HL-60 (cell line): ENCODE results near the gene PHF13.
"Not testable (repeated sequence)": the region's sequence is repeated elsewhere in the genome, so short reads cannot be mapped to it uniquely, and the experiment has no call there.

Source experiments
- DNase-seq, 2 experiments: peaks; one replicate each; pipeline ENCODE4 v3.0.0-alpha.2; 2010 to 2020; ENCODE audit warnings: low read depth in 1 of 2, low spot score in 1 of 2
- H3K27ac ChIP-seq: fragments of 250-450 bp; sonication (Bioruptor Pico); replicated peaks from 2 replicates; pipeline ENCODE4 v1.5.1; 2020; ENCODE audit warnings: mild to moderate bottlenecking, moderate library complexity
- H3K27me3 ChIP-seq: fragments of 250-450 bp; sonication (Bioruptor Pico); 2 replicates; pipeline ENCODE4 v1.5.1; 2021; ENCODE audit warnings: mild to moderate bottlenecking, moderate library complexity; ENCODE audit not compliant: insufficient read depth, poor library complexity, severe bottlenecking
- H3K4me3 ChIP-seq: replicated peaks from 2 replicates; pipeline ENCODE4 v1.5.1; 2011; ENCODE audit warnings: mild to moderate bottlenecking, control low read depth, low read length; ENCODE audit not compliant: insufficient read depth
- CTCF ChIP-seq: IDR thresholded peaks from one replicate; pipeline ENCODE4 v1.5.1; 2011; ENCODE audit warnings: low read length, control low read depth, inconsistent platforms; ENCODE audit not compliant: insufficient read depth
- GABPA ChIP-seq: IDR thresholded peaks from 2 replicates; pipeline ENCODE4 v1.6.1; 2012; ENCODE audit warnings: low read depth
- POLR2AphosphoS5 ChIP-seq: IDR thresholded peaks from 2 replicates; pipeline ENCODE4 v1.6.1; 2012; ENCODE audit warnings: low read depth
- REST ChIP-seq: IDR thresholded peaks from 2 replicates; pipeline ENCODE4 v1.6.1; 2012; ENCODE audit warnings: low read depth; ENCODE audit not compliant: insufficient replicate concordance
- SPI1 ChIP-seq: IDR thresholded peaks from 2 replicates; pipeline ENCODE4 v1.6.1; 2012; ENCODE audit warnings: low read depth, mild to moderate bottlenecking, borderline replicate concordance

Gene PHF13

GRCh38 chr1:6635910-6636760 is 22.6 kb downstream of the PHF13 start:
- H3K27ac ChIP-seq, result no peak overlapping the region

GRCh38 chr1:6636778-6637177 is 23.2 kb downstream of the PHF13 start:
- not testable (repeated sequence) for H3K27ac ChIP-seq, DNase-seq, H3K27me3 ChIP-seq, H3K4me3 ChIP-seq

More at GRCh38 chr1:6635910-6636760, 22.6 kb downstream of the PHF13 start:
- TF ChIP-seq REST (no peak), SPI1 (no peak), CTCF (no peak), POLR2AphosphoS5 (no peak), GABPA (no peak)
- H3K27me3 ChIP-seq, result no peaks in the 10 kb centered on the region
- no peak overlapping the region for H3K4me3 ChIP-seq
- no peak for DNase-seq

- TF ChIP-seq POLR2AphosphoS5, result no peak
- no peak for TF ChIP-seq SPI1
- TF ChIP-seq GABPA, result no peak
- no peak for TF ChIP-seq REST
- TF ChIP-seq CTCF, result no peak
- Histone ChIP-seq H3K27me3 (no peaks in the 10 kb centered on the region), H3K27ac (no peak overlapping the region), H3K4me3 (no peak overlapping the region)
- no peak for DNase-seq
Observed at GRCh38 chr1:6637770-6638169, 24.2 kb downstream of the PHF13 start.

- TF ChIP-seq POLR2AphosphoS5 (no peak), SPI1 (no peak)
- no peak overlapping the region for H3K27ac ChIP-seq
- DNase-seq, result no peak
- no peaks in the 10 kb centered on the region for H3K27me3 ChIP-seq
- no peak overlapping the region for H3K4me3 ChIP-seq
Observed at GRCh38 chr1:6638226-6638625, 24.7 kb downstream of the PHF13 start.

- not testable (repeated sequence) for H3K4me3 ChIP-seq, DNase-seq, H3K27me3 ChIP-seq, H3K27ac ChIP-seq
Observed at GRCh38 chr1:6640867-6641266, 27.3 kb downstream of the PHF13 start.
